ENCODE results near the gene UROC1. TPM values are rescaled to one million over a fixed set of nuclear protein-coding genes. Genes with fewer than 3 reads are reported as not detected.

Gene UROC1
- total RNA-seq, 4 donors from 2014 or later: not detected

DNA sequence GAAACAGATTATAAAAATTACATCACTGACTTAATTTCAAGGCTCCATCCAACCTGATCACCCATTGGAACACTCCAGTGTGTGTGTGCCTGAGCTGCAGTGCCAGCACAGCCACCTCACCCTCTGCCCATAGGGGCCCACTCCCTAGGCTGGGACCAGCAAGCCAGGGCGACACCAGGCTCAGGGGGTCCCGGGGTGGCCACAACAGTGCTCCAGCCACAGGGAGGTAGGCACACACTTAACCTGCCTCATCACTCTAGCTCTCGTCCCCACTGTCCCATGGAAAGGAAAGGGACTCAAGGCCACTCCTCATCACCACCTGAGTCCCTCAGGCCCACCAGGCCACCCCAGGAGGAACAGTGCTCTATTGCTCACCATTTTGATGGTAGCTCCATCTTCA is 66.8 kb downstream of the UROC1 start:
- H3K4me3 ChIP-seq: no peak overlapping the region
- 91 to 94% methylated on average over 3 of the region's 3 CpGs for WGBS, 2 donors
- no peaks in the 10 kb centered on the region for H3K27me3 ChIP-seq
- TF ChIP-seq EP300 (IDR thresholded peaks at IDR 0.05) (no peak), POLR2A (IDR thresholded peaks at IDR 0.05) (no peak)
- TF ChIP-seq, protein P1, sequence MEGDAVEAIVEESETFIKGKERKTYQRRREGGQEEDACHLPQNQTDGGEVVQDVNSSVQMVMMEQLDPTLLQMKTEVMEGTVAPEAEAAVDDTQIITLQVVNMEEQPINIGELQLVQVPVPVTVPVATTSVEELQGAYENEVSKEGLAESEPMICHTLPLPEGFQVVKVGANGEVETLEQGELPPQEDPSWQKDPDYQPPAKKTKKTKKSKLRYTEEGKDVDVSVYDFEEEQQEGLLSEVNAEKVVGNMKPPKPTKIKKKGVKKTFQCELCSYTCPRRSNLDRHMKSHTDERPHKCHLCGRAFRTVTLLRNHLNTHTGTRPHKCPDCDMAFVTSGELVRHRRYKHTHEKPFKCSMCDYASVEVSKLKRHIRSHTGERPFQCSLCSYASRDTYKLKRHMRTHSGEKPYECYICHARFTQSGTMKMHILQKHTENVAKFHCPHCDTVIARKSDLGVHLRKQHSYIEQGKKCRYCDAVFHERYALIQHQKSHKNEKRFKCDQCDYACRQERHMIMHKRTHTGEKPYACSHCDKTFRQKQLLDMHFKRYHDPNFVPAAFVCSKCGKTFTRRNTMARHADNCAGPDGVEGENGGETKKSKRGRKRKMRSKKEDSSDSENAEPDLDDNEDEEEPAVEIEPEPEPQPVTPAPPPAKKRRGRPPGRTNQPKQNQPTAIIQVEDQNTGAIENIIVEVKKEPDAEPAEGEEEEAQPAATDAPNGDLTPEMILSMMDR (IDR thresholded peaks at IDR 0.05): no peak
- no peaks in the 10 kb centered on the region for H3K4me1 ChIP-seq
- H3K9me3 ChIP-seq: no peaks in the 10 kb centered on the region
- no peak for DNase-seq (ENCODE audit: low spot score in 2 of 2)
- H3K27ac ChIP-seq: no peak overlapping the region
- peaks cover 0 to 73% (median 7%) of the 10 kb centered on the region in 3 donors for H3K36me3 ChIP-seq

DNA sequence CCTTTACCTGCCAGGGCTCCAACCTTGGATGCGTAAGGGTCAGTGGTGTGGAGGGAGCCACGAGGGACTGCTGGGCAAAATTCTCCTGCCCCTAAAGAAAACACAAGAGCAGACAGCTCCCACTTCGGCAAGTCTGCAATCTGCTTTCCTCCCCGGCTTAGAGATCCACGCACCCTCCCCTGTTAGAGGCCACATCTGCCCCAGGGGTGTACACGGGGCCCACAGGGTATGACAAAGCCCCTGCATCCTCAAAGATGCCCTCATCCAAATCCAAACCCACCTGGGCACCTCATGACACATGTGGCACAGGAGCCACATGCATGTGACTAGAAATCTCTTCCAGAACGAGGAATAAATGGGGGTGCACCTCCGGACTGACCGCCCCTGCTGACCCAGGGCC is 67.4 kb downstream of the UROC1 start:
- 78 to 82% methylated on average over 8 to 9 of the region's 9 CpGs for WGBS, 2 donors
- H3K4me1 ChIP-seq: no peaks in the 10 kb centered on the region
- peaks cover 0 to 73% (median 7%) of the 10 kb centered on the region in 3 donors for H3K36me3 ChIP-seq
- TF ChIP-seq POLR2A (IDR thresholded peaks at IDR 0.05) (no peak), EP300 (IDR thresholded peaks at IDR 0.05) (no peak)
- TF ChIP-seq, protein P1 (IDR thresholded peaks at IDR 0.05): no peak
- no peak for DNase-seq (ENCODE audit: low spot score in 2 of 2)
- no peaks in the 10 kb centered on the region for H3K9me3 ChIP-seq
- H3K27me3 ChIP-seq: no peaks in the 10 kb centered on the region
- no peak overlapping the region for H3K4me3 ChIP-seq
- no peak overlapping the region for H3K27ac ChIP-seq

DNA sequence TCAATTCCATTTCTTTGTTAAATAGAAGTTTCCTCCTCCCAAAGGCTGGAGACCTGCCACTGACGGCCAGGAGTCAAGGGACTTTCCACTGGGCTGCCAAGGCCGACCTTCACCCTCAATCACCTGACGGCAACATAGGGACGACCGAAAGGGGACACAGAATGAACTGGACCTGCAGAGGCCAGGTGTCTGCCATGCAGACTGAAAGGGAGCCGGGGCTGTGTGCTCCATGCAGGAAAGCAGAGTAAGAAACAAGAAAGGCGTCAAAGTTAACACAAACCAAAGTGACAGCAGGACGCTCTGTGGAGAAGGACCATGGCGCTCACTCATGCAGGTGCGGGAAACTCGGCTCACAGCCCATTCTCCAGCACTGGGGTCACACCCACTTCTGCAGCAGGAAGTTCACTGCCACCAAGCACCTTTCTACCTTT is 67.9 kb downstream of the UROC1 start:
- H3K36me3 ChIP-seq: peaks cover 0 to 73% (median 7%) of the 10 kb centered on the region in 3 donors
- 86% methylated on average over 11 of the region's 11 CpGs for WGBS, 2 donors

DNA sequence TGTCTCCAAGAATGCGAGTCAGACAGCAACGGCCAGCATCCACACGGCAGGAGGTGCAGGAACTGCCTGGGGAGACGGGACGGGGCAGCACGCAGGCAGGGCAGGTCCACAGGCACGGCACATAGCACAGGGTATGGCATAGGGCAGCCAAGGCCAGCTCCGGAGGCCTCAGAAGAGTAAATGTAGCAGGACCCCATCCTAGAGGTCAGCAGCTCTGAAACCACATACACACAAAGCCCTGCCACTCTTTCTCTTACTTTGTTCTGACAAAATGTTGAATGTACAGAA is 68.7 kb downstream of the UROC1 start:
- no peak overlapping the region for H3K4me3 ChIP-seq
- no peaks in the 10 kb centered on the region for H3K4me1 ChIP-seq
- WGBS, 2 donors: 76 to 88% methylated on average over 7 to 8 of the region's 8 CpGs
- H3K36me3 ChIP-seq: peaks cover 0 to 74% (median 7%) of the 10 kb centered on the region in 3 donors
- H3K27me3 ChIP-seq: no peaks in the 10 kb centered on the region
- H3K27ac ChIP-seq: no peak overlapping the region
- TF ChIP-seq POLR2A (IDR thresholded peaks at IDR 0.05) (no peak), EP300 (IDR thresholded peaks at IDR 0.05) (no peak)
- TF ChIP-seq, protein P1 (IDR thresholded peaks at IDR 0.05): no peak
- DNase-seq (ENCODE audit: low spot score in 2 of 2): no peak
- no peaks in the 10 kb centered on the region for H3K9me3 ChIP-seq

More for the DNA sequence above, 67.9 kb downstream of the UROC1 start:
- Histone ChIP-seq H3K4me1 (no peaks in the 10 kb centered on the region), H3K27me3 (no peaks in the 10 kb centered on the region), H3K9me3 (no peaks in the 10 kb centered on the region), H3K27ac (no peak overlapping the region), H3K4me3 (no peak overlapping the region)
- TF ChIP-seq POLR2A (IDR thresholded peaks at IDR 0.05) (no peak), EP300 (IDR thresholded peaks at IDR 0.05) (no peak)
- TF ChIP-seq, protein P1 (IDR thresholded peaks at IDR 0.05): no peak
- no peak for DNase-seq (ENCODE audit: low spot score in 2 of 2)

DNA sequence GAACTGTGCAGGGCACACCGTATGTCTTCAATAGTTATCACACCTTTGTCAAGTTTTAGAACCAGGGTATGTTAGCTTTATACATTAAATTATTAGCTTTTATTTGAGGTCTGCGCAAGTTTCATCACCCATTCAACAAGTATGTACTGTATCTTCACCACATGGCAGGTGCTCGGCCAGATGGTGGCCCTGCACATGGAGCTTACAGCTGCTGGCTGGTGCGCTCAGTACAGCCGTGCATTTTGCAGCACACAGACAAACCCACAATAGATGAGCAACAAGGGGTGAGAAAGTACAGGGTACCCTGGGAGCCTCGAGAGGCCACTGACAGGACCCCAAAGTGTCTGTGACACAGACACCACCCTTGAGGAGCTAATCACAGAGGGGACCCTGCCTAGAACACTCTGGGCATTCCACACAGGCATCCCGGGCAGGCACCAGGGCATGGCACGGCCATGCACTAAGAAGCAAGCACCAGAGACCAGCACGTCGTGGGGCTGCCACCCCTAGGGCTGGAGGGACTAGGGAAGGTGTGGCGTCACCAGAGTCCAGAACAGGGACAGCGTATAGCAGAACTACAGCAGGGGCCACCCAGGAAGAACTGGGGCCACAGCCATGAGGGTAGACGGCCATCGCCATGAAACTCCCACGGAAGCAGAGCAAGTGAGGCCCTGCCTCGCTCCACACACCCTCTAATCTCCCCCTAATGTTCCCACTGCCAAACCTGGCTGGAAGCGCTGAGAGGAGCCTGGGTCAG is 69.3 kb downstream of the UROC1 start:
- DNase-seq (ENCODE audit: low spot score in 2 of 2): no peak
- no peaks in the 10 kb centered on the region for H3K4me1 ChIP-seq
- WGBS, 2 donors: 87 to 91% methylated on average over 17 of the region's 17 CpGs
- no peak overlapping the region for H3K4me3 ChIP-seq
- peaks cover 0 to 75% (median 7%) of the 10 kb centered on the region in 3 donors for H3K36me3 ChIP-seq
- TF ChIP-seq, protein P1 (IDR thresholded peaks at IDR 0.05): no peak
- no peak for TF ChIP-seq EP300 (IDR thresholded peaks at IDR 0.05)
- no peak for TF ChIP-seq POLR2A (IDR thresholded peaks at IDR 0.05)
- no peaks in the 10 kb centered on the region for H3K27me3 ChIP-seq
- no peaks in the 10 kb centered on the region for H3K9me3 ChIP-seq
- no peak overlapping the region for H3K27ac ChIP-seq
